CD4-positive, alpha-beta T cell treated with Interferon gamma for 1 hour (primary cell): ENCODE results near the gene EPB41L4B.
"Not testable (repeated sequence)": the region's sequence is repeated elsewhere in the genome, so short reads cannot be mapped to it uniquely, and the experiment has no call there.

Source experiments
- DNase-seq: peaks from one replicate; pipeline ENCODE4 v3.0.0-alpha.2; 2020

Gene EPB41L4B

DNA sequence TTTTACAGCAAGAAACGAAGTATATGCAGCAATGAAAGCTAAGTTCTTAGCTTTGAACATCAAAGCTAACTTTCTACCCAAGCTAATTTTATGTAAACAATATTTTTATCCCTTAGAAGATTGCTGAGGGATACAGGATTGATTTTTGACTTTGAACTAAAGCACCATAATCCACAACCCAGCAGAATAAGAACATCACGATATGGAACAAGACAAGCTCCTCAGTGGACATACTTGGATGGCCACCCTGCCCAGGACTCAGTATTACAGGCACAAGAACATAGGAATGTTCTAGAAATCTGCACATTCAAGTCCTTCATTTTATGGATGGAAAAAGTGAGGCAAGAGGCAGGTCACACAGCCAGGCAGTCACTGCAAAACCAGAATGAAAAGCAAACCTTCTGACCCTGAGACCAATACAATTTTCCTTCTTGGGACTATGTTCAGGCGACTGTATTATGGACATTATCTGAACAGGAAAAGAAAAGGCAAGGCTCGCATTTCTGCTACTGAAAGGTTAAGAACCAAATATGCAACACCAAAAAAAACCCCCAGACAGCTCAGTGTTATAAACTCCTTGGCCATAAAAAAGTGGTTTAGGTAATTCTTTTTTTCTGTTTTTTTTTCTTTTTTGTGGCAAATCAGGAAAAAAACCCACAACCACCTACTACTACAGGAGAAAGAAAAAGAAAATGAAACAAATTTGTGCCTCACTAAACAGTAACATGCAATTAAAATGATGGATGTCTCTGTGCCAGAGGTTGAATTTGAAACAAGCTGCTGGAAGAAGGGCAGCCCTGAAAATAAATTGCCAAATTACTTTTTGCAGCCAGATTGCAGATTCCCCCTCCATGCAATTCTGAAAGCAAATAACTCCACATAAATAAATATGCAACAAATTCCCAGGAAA, 25.4 kb downstream of the EPB41L4B start:
- no peak for DNase-seq

DNA sequence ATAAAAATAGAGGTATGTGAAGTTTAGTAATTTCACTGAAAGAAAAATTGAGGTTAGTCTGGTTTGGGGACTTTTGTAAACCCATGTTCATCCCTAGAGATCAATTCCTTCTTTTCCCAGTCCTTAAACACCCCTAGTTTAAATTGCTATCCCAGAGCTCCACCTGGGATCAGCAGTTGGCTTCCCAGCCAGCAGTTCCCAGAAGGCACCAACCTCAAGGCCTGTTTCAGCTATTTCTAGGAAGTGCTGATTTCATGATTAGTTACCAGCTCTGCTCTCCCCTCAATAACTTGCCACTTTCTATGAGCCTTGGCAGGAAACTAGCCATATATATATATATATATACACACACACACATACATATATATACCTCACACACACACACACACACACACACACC, 30.5 kb downstream of the EPB41L4B start:
- no peak for DNase-seq

DNA sequence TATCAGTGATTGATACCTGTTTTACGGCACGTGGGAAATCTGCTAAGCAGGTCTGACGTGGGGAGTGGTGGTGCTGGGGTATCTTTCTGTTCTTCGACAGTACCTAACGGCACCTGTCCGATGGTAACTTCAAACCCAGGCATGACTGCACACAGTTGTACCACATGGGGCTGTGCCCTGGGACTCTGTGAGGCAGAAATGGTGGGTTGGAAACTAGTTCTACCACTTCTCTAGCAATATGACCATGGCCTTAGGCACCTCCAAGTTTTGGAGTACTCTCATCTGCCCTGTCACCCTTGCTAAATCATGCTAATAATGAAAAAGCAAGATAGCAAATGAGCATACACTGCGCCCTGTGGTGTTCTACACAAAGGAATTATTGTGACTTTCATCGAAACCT, 30.9 kb downstream of the EPB41L4B start:
- DNase-seq: no peak

DNA sequence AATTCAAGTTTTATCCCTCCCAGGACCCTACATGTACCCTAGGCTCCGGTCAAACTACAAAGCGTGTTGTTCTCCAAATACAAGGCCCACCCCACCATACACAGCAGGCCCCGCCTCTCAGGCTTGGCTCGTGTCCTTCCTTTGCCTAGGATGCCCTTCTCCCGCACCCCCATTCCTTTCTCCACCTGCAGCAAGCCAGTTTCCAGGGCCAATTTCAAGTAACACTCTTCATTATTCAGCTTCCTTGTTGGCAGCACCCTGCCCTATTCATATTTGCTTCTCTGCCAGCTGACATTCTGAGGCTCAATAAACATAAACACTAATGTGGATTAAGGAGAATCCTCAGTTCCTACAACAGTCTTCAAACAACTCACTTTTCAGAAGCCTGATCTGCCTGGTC, 31.7 kb downstream of the EPB41L4B start:
- no peak for DNase-seq

DNA sequence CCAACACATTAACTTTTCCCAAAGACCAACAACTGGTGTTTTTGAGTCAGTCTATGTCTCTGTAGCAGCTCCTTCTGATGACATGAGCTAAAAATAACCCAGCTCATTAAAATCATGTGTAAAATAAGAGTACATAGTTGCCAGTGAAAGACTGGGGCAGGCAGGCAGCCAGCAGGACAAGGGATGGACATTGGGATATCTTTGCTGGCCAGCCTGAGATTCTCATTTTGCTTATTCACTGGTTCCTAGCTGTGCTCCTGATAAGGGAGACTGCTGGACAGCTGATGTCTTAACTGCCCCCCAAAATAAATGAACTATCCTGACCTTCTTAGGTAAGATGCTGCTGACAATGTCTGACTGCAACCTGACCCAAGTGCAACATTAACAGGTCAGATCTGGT, 33.9 kb downstream of the EPB41L4B start:
- no peak for DNase-seq

DNA sequence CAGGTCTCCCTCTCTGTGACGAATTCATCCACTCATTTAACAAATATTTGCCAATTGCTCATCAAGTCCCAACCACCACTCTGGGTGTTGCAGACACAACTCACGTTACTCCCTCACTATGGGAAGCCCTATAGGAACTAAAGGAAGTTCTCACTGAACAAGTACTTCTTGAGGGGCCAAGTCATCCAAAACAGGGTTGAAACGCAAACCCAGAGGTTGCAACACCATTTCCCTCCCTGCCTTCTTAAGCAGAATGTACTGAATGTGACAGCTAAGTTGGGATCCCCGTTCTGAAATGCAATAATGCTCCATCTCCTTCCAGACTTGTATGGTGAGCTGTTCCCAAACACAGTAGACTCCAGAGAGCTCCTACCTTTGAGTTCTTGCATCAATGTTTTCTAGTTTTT, 34.3 kb downstream of the EPB41L4B start:
- no peak for DNase-seq

DNA sequence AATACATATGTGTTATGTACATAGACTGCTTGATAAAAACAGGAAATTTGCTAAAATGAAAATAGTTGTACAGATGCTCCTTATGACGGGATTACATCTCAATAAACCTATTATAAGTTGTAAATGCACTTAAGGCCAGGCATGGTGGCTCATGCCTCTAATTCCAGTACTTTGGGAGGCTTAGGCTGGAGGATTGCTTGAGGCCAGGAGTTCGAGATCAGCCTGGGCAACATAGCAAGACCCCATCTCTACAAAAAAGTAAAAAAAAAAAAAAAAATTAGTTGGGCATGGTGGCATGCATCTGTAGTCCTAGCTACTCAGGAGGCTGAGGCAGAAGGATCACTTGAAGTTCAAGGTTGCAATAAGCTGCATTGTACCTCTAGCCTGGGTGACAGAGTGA, 37.2 kb downstream of the EPB41L4B start:
- DNase-seq: not testable (repeated sequence)

DNA sequence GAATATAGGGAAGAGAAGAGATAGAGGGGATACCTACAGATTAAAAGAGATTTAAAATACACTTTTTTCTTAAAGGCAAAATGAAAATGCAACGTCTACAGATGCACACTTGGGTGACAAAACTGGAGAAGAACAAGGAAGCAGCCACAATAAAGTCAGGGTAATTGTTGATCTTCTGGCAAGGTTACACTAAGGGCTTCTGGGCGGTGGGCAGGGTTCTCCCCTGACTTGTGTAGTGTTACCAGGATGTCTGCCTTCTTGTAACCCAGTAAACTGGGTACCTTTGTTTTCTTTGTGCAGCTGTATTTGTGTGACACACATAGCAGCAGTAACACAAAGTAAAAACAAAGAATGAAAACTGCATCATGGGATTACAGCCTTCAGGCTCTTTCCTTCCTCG, 37.8 kb downstream of the EPB41L4B start:
- DNase-seq: no peak

DNA sequence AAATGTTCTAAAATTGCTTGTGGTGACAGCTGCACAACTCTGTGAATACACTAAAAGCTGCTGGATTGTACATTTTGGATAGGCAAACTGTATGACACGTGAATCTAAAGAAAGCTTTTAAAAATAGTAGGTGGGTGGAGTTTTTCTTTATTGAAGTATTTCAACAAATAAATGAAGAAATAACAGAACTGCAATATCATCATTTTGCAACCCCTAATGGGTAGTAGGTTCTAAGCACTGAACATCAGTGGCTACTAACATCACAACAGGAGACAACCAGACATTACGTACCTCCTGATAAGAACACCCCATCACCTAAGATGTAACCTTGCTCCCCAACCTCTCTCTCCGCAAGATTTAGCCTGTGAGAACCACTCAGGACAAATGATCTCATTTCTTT, 38.6 kb downstream of the EPB41L4B start:
- no peak for DNase-seq

DNA sequence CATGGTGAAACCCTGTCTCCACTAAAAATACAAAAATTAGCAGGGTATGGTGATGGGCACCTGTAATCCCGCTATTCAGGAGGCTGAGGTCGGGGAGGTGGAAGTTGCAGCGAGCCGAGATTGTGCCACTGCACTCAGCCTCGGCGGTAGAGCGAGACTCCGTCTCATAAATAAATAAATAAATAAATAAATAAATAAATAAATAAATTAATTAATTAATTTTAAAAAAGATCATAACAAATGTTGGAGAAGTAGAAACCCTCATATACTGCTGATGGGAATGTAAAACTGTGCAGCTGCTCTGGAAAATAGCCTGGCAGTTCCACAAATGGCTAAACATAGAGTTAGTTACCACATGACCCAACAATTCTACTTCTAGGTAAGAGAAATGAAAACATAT, 39.3 kb downstream of the EPB41L4B start:
- no peak for DNase-seq

DNA sequence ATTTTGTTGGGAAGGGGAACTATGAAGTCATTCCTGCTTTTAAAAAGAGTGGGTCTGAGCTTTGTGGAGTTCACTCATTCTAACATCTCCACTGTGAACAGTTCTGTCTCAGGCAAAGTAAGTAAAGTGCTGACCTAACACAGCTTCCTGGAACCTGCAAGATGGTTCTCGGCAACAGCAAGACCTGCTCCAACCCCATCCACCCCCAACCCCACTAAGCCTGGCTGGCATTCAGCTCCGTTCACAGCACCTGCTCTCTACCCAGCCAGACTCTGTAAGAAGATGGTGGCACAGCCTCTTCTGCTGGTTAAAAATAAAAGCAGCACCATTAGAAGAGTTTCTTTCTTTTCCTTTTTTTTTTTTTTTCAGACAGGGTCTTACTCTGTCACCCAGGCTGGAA, 42.0 kb downstream of the EPB41L4B start:
- DNase-seq: no peak

DNA sequence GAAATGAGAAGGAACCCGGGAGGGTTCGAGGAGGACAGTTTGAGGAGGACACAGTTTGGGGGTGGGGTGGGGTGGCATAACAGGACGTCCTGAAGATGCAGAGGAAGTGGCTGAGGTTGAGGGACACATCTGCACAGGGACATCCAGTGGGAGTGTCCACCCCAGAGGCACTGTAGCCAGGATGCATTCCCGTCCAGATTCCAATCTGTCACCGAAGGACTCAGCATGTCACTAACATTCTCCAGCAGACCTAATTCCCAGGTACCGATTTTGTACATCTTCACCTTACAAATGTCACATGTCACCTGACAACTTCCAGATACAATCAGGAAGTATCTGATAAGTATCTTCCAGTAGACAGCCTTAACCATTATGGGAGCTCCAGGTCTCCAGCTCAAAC, 42.6 kb downstream of the EPB41L4B start:
- DNase-seq: no peak

DNA sequence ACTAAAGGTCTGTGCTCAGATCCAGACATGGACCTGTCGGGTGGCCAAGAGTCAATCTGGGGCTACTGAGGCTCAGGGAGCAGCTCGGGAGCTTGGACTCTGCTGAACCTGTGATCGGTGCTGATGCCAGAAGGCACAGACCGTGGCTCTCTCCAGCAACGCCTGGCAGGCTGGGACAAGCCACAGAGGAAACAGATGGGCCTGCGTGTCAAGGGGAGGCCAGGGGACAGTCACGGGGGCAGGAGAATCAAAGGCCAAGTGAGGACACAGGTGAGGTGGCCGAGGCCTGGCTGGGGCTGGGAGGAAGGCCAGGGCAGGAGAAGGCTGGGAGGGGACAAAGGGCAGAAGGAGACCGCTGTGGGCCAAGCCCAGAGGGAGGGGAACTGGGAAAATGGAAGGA, 43.4 kb downstream of the EPB41L4B start:
- DNase-seq: no peak

DNA sequence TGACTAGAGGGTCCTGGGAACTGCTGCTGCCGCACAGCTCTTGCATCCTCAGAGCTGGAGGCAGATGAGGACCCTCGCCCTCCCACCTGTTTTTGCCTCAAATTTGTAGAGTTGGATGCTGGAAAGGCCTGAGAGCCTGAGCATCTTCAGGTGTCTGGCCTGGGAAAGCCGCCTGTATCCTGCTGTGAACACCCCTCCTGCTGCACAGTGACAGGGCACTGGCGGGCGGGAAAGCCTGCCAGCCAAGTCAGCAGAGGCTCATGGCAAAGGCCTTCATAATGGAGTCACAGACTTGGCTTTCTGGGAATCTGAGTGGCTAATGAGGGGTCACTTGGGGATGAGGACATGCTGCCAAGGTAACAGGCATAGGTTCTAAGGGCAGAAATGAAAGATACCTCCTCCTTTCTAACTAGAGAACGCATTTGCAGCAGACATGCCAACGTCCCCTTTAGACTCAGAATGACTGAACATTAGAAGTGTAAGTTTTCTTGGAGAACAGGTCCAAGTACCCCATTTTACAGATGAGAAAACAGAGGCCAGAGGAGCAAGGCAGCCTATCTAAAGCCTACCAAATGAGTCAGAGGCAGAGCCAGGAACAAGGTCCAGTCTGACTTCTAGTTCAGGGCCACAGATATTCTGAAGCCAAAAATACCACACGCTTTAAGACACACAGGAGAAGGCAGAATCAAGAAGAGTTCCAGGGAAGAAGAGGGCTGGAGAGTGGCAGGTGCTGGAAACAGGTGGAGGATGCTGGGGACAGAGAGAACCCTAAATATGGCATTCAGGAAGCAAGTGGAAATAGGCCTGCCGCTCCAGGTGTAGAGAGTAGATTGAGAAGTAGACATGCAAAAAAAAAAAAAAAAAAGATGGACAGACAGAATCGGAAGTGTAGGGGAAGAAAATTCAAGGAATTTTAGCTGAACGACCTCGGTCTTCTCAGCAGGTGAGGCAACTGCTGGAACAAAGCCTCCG, 44.1 kb downstream of the EPB41L4B start:
- DNase-seq: no peak

DNA sequence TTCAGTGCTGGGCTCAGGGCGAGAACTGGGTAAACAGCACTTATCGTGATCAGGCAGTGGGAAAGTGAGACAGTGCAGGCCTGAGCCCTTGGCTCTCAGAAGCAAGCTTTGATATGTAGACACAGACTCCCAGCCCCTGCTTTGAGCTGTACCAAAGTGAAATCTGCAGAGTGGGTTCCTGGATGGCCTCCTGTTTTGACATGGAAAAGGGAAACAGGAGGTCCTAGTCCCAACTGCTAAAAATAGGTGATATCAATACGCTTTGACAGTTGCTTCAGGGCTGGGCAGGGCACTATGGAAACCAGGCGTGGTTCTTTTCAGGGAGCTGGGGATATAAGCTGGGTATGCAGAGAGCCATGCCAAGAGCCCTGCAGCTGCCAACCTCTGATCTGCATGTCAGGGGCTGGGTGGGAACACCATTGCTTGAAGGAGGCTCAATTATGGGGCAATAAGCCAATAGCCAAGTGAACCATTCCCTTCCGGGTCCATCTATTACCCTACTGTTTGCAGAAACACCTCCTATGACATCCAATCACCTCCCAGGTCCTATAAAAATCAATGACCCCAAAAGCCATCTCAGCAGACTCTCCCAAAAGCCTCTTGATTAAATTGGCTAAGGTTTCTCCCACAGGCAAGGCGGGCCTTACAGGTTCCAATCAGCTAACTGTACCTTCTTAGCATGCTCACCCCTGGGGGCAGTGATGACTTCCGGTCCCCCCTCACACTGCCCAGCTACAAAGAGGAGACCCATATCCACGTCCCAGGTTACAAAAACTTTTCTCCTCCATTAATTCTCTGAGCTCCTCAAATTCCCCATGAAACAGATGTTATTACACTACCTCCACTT, 45.8 kb downstream of the EPB41L4B start:
- DNase-seq: no peak

DNA sequence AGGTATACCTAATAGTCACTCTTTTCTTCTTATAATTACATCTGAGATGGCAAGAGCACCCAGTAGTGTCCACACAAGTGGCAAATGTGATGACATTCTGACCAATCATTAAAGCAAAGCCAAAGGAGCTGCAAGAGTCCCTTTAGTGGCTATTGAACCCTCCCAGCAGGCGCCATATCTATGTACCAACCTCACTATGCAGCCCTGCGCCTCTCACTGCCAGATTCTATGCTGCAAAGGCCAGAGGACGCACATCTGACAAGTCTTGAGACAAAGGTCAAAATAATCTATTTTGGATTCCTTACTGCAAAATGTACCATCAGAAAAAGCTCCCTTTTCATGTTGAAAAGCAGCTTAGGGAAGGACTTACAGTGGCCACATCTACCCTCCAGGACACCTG, 47.0 kb downstream of the EPB41L4B start:
- DNase-seq: no peak

DNA sequence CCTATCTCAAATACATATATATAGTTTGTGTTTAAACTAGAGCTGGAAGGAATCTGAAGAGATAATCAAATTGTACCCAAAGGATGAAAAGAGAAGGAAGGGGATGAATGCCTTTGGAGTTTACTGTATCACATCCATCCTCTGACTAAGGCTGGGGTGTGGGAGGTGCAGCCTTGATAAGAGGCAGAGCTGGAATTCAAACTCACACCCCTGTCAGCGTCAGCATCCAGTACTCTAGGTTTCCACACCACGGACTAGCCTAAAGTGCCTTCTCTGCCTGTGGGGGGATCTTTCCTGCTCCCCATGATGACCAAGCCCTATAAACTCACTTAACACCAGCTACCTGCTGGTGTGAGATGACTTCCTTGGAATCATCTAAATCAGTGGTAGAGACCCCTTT, 48.1 kb downstream of the EPB41L4B start:
- DNase-seq: no peak

DNA sequence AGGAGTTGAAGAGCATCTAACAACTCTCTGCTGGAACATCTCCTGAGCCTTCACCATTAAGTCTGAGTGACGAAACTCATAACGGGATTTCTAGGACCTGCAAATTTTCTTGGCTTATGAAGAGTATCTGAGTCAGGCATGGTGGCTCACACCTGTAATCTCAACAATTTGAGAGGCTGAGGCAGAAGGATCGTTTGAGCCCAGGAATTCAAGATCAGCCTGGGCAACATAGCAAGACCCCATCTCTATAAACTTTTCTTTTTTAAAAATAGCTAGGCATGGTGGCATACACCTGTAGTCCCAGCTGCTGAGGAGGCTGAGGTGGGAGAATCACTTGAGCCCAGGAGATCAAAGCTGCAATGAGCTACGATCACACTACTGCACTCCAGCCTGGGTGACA, 48.8 kb downstream of the EPB41L4B start:
- no peak for DNase-seq

DNA sequence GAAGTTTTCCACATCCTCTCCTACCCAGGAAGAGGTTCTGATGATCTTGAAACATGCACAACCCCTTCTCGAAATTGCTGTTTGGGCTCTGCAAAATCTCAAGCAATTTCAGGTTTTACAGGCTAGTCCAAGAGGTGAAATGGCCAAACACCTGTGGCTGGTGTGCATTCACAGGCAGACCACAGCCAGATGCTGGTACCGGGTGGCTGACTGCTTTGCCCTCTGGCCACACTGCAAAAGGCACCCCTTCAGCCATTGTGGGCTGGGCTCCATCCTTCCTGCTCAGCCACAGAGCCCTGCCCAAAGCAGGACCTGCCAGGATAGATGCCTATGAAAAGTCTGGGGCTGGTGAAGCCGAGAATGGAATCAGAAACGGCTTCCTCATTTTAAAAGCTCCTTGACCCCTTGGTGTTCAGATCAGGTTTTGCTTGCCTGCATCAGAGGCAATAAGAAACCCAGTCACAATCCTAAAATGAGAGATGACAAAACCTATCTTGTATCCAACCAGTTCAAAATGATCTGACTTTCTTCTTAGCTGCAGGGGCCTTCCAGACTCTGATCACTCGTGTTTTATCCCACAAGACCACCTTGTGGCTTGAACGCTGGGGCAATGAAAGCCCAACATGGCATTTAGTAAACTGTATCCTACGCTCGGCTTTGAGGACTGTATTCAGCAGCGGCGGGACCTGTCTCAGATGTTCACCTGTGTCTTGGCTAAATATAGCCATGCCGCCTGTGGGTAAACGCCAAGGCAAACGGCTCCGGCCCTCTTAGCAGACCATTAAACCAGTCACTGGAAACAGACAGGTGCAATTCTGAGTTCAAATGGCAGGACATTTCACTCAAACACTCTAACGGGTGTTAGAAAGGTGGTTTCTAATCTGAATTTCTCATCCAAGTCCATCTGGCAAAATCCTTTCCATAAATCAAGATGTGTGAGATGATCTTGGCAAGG, 49.6 kb downstream of the EPB41L4B start:
- DNase-seq: no peak

DNA sequence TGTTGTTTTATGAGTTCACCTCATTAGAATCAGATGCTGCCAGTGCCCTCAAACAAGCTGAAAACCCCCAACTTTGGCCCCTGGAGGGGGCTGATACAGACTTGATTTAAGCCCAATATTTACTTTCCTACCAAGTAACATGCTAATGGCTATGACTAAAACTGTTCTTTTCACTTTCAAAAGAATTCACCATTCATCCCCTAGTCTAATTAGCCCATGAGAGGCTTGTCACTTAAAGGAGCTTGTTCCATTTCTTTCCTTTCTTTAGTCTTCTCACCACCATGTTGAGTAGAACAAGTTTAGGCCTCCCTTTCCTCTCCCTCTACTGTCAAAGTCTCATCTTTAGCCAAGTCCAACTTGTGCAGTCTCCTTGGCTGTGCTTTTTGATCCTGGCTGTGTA, 50.4 kb downstream of the EPB41L4B start:
- DNase-seq: no peak

DNA sequence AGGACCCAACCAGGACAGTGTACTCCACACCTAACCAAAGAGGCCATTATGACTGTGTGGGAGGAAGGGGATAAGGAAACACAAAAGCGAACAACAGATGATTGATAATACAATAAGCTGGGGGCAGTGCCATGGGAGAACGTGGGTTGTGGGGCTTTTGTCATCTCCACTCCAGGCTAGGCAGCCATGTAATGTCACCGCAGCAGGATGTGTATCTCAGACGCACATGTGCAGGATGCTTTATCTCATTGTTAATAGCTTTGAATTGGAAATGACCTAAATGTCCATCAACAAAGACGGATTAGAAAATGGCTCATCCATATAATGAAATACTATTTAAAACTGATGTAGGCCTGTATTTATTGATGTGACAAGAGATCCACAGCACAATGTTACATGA, 51.0 kb downstream of the EPB41L4B start:
- DNase-seq: no peak

DNA sequence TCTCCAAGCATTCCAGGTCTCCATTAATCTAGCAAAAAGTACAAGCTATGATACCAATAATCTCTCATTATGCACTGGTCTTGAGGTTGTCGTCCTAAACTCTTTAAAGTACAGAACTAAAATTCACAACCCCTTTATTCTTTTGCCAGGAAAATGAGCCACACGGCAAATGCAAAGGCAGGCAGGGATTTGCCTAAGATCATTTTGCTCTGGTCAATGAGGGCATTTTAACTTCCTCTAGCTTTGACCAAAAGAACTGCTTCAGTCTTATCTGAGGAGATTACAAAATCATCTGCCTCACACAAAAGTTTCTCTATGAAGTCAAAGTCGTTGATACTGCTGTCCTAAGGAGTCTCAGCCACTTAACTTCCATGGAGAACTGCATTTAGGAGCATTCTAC, 51.8 kb downstream of the EPB41L4B start:
- DNase-seq: no peak
